RWPE1 (cell line): ENCODE results near the gene LANCL2.

ENCODE experiments used
- CTCF ChIA-PET: fragments of 350-600 bp; sonication (Branson Sonifier 250); formaldehyde crosslinking; extraction: SDS; loops from one replicate; lab custom pipeline; 2021; lab: Yijun Ruan, JAX
- POLR2A ChIA-PET: fragments of 400-600 bp; formaldehyde crosslinking; extraction: SDS; loops from one replicate; lab custom pipeline; 2020; ENCODE audit warnings: antibody characterized with exemption; ENCODE audit not compliant: low non-redundant PET; lab: Yijun Ruan, JAX
- DNase-seq: peaks from one replicate; pipeline ENCODE4 v3.0.0; 2012; ENCODE audit warnings: low spot score
- H3K27ac ChIP-seq: fragments of 450-650 bp; 2 replicates; pipeline ENCODE4 v1.5.1; 2017
- CTCF ChIP-seq: fragments of 450-650 bp; conservative IDR thresholded peaks from 2 replicates; pipeline ENCODE4 v1.5.1; 2017; ENCODE audit warnings: low read depth, mild to moderate bottlenecking

The LANCL2 gene

DNA sequence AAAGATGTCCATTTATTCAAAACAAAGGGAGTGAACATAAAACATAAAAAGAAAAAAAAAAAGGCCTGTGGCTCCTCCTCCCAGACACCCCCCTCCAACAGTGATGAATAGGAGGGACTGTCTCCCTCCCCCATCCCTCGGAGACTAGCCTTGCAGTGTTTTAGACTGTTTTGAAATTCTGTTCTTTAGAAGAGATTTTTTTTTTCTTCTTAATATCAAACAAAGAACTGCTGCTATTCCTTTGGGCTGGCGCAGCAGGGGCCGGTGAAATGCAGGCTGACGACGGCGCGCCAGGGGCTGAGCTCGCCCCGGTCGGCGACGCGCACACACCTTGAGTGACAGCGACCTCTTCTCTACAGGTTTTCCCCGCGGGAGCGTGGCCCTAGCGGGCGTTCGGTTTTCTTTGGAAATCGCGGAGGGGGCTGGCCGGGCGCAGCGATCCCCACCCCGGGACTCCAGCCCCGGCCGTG lies at the start of gene LANCL2:
Gene LANCL2 (plus strand): TSS at position 133 of the 470 bp plus-strand sequence. CDS start 689 bp downstream, outside the sequence.
- peak; percentile 21 for DNase-seq
- ChIA-PET POLR2A (interaction anchor here (1.2 kb wide), 1 partner anchor 77 kb away, joined by 3 read pairs; no protein-coding TSS in a partner anchor), CTCF (interaction anchor here (0.7 to 1.1 kb wide), 4 partner anchors 9 to 179 kb away, joined by 3 to 6 read pairs (median 4); no protein-coding TSS in a partner anchor)

DNA sequence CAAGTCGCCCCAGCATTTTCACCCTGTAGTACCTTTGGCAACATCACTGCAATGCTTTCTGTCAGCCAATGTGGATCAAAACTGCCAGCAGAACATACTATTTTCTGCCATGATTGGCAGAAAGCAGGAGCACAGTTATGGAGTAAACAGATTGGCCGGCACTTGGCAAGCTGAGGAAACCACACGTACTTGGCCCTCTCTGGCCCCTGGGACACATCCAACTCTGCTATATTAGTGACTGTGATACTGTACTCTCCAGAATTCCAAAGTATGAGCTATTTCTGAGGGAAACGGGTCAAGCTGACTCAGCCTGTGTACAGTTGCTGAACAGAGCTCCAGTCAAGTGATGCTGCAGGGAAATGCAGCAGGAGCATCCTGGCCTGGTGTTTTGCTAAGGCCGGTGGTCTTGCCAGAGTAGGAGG lies 39.8 kb upstream of the LANCL2 start:
- ChIA-PET POLR2A (no interaction called here), CTCF (interaction anchor here (0.6 kb wide), 1 partner anchor 209 kb away, joined by 3 read pairs; no protein-coding TSS in a partner anchor)

More for the DNA sequence above, at the start of gene LANCL2:
- TF ChIP-seq CTCF, result no peak
- H3K27ac ChIP-seq, result peak within 1 kb of the TSS; percentile 94

GRCh38 chr7:55326081-55326835 lies 38.9 kb upstream of the LANCL2 start:
- TF ChIP-seq CTCF, result no peak
- DNase-seq, result no peak
- no peak overlapping the region for H3K27ac ChIP-seq
- CTCF ChIA-PET, result interaction anchor here (0.6 kb wide), 1 partner anchor 476 kb away, joined by 3 read pairs; no protein-coding TSS in a partner anchor
- POLR2A ChIA-PET, result no interaction called here

More for the DNA sequence above, 39.8 kb upstream of the LANCL2 start:
- no peak overlapping the region for H3K27ac ChIP-seq
- peak; percentile 17 for DNase-seq
- no peak for TF ChIP-seq CTCF

DNA sequence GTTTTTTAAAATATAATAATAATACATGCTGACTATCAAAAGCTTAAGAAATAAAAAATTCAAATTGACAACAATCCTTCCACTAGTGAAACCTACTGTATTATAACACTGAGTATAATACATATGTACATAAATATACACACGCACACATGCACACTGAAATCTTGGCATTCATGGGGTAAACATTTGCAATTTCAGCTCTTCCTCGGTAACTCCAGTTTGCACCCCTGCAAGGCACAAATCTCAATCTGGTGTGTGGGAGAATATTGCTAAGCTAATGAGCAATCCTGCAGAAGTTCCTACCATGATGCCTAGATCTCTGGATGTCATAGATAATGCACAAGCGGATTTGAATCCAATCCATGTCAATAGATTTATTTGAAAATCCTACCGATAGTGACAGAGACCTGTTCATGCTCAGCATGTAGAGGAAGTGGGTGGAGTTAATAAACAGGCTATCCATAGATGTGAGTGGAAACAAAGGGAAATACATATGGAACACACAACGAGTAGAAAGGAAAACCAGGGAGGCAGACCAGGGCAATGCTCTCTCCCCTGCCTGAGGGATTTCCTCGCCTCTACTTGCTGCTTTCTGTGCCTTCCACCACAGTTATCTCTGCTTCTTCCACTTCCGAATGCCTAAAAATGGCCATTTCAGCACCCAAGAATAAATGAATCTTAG lies 38.1 kb upstream of the LANCL2 start:
- no peak for DNase-seq
- POLR2A ChIA-PET, result no interaction called here
- CTCF ChIA-PET, result interaction anchor here (0.6 kb wide), 1 partner anchor 475 kb away, joined by 3 read pairs; no protein-coding TSS in a partner anchor
- no peak overlapping the region for H3K27ac ChIP-seq
- TF ChIP-seq CTCF, result no peak

- no peak overlapping the region for H3K27ac ChIP-seq
- POLR2A ChIA-PET, result no interaction called here
- no peak for TF ChIP-seq CTCF
- CTCF ChIA-PET, result no interaction called here
- DNase-seq, result no peak
Observed at GRCh38 chr7:55335151-55335550, 30.0 kb upstream of the LANCL2 start.

DNA sequence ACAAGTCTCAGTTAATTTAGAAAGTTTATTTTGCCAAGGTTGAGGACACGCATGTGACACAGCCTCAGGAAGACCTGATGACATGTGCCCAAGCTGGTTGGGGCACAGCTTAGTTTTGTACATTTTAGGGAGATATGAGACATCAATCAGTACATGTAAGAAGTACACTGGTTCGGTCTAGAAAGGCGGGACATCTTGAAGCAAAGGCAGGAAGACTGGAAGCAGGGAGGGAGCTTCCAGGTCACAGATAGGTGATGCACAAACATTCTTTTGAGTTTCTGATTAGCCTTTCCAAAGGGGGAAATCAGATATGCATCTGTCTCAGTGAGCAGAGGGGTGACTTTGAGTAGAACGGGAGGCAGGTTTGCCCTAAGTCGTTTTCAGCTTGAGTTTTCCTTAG lies 29.4 kb upstream of the LANCL2 start:
- no peak overlapping the region for H3K27ac ChIP-seq
- CTCF ChIA-PET, result no interaction called here
- DNase-seq, result no peak
- TF ChIP-seq CTCF, result no peak
- POLR2A ChIA-PET, result no interaction called here
